Activated CD8-positive, alpha-beta T cell treated with anti-CD3 and anti-CD28 coated beads for 36 hours (primary cell): ENCODE data around the gene FBXW11. TPM values are rescaled to one million over a fixed set of nuclear protein-coding genes. Genes with fewer than 3 reads are reported as not detected.

Experiments
- ATAC-seq: fragments of 200-7000 bp; cut with Tn5 transposase; one replicate; pipeline ENCODE4 v1.10.0; 2021; ENCODE audit warnings: mild to moderate bottlenecking, moderate library complexity
- CTCF ChIA-PET: fragments of 350-600 bp; sonication (Branson Sonifier 250); formaldehyde crosslinking; loops from one replicate; lab custom pipeline; 2021; ENCODE audit warnings: antibody characterized with exemption; lab: Charles Lee
- POLR2A ChIA-PET: fragments of 350-600 bp; sonication (Branson Sonifier 250); formaldehyde crosslinking; loops from one replicate; lab custom pipeline; 2021; ENCODE audit warnings: antibody characterized with exemption; lab: Charles Lee
- DNase-seq: peaks from one replicate; pipeline ENCODE4 v3.0.0-alpha.2; 2020
- H3K27ac Mint-ChIP-seq: one replicate; pipeline ENCODE4 v1.8.0; 2021; ENCODE audit warnings: mild to moderate bottlenecking, mixed read lengths
- H3K27me3 Mint-ChIP-seq: one replicate; pipeline ENCODE4 v1.8.0; 2021; ENCODE audit warnings: mixed read lengths
- H3K36me3 Mint-ChIP-seq: one replicate; pipeline ENCODE4 v1.8.0; 2021; ENCODE audit warnings: low read depth, mixed read lengths
- H3K4me1 Mint-ChIP-seq: one replicate; pipeline ENCODE4 v1.8.0; 2021; ENCODE audit warnings: low read depth, mixed read lengths
- H3K4me3 Mint-ChIP-seq: one replicate; pipeline ENCODE4 v1.8.0; 2021; ENCODE audit warnings: mild to moderate bottlenecking, moderate library complexity, mixed read lengths
- H3K9me3 Mint-ChIP-seq: one replicate; pipeline ENCODE4 v1.8.0; 2021; ENCODE audit warnings: mixed read lengths
- CTCF ChIP-seq: fragments of 200-600 bp; IDR thresholded peaks from one replicate; pipeline ENCODE4 v1.8.0; 2022; ENCODE audit warnings: antibody characterized with exemption, mild to moderate bottlenecking
- intact Hi-C: fragments of 100-400 bp; cut with micrococcal nuclease; formaldehyde crosslinking; loops from one replicate; pipeline ENCODE4 v1.10.0; 2022
- total RNA-seq, 2 experiments: library from RNA; stranded (reverse); gene quantifications; one replicate each; pipeline ENCODE4 v1.2.3, GENCODE V29; 2021

The FBXW11 gene
- total RNA-seq, 2 experiments from 2014 or later = 49.3 to 52.6 TPM

GRCh38 chr5:172048539-172049101 is 42.2 kb upstream of the FBXW11 start:
- intact Hi-C loops = no loop called here
- ChIA-PET POLR2A (no interaction called here), CTCF (interaction anchor here (1.9 to 2.8 kb wide), 2 partner anchors 11 to 136 kb away, joined by 7 to 12 read pairs; no protein-coding TSS in a partner anchor)
- H3K27me3 Mint-ChIP-seq = no peaks in the 10 kb centered on the region
- no peak for DNase-seq
- peaks cover 32% of the 10 kb centered on the region for H3K36me3 Mint-ChIP-seq
- TF ChIP-seq CTCF = no peak
- H3K9me3 Mint-ChIP-seq = no peaks in the 10 kb centered on the region
- peak overlapping the region; percentile 66 for H3K27ac Mint-ChIP-seq
- no peak for ATAC-seq
- peaks cover 11% of the 10 kb centered on the region for H3K4me1 Mint-ChIP-seq
- H3K4me3 Mint-ChIP-seq = no peak overlapping the region

GRCh38 chr5:172048170-172048422 is 41.7 kb upstream of the FBXW11 start:
- intact Hi-C loops = no loop called here
- peaks cover 16% of the 10 kb centered on the region for H3K4me1 Mint-ChIP-seq

GRCh38 chr5:172046593-172046992 is 40.2 kb upstream of the FBXW11 start:
- Mint-ChIP-seq H3K9me3 (no peaks in the 10 kb centered on the region), H3K27ac (peak overlapping the region; percentile 13), H3K36me3 (peaks cover 33% of the 10 kb centered on the region), H3K4me3 (no peak overlapping the region), H3K4me1 (peaks cover 17% of the 10 kb centered on the region), H3K27me3 (no peaks in the 10 kb centered on the region)
- ATAC-seq (no peak), DNase-seq (no peak)
- POLR2A ChIA-PET = no interaction called here
- intact Hi-C loops = no loop called here
- TF ChIP-seq CTCF = no peak
- CTCF ChIA-PET = interaction anchor here (0.9 to 1.5 kb wide), 3 partner anchors 13 to 142 kb away, joined by 3 to 5 read pairs (median 3); partner anchors contain the start of gene STK10

More at GRCh38 chr5:172048170-172048422, 41.7 kb upstream of the FBXW11 start:
- peaks cover 34% of the 10 kb centered on the region for H3K36me3 Mint-ChIP-seq
- no peak for ATAC-seq
- H3K9me3 Mint-ChIP-seq = no peaks in the 10 kb centered on the region
- POLR2A ChIA-PET = interaction anchor here (0.7 kb wide), 1 partner anchor 16 kb away, joined by 3 read pairs; no protein-coding TSS in a partner anchor
- H3K27ac Mint-ChIP-seq = no peak overlapping the region
- H3K27me3 Mint-ChIP-seq = no peaks in the 10 kb centered on the region
- H3K4me3 Mint-ChIP-seq = no peak overlapping the region
- no peak for DNase-seq
- TF ChIP-seq CTCF = no peak
- CTCF ChIA-PET = interaction anchor here (1.5 to 1.9 kb wide), 2 partner anchors 75 to 136 kb away, joined by 3 to 7 read pairs; no protein-coding TSS in a partner anchor

- CTCF ChIA-PET = interaction anchor here (2.0 kb wide), 1 partner anchor 134 kb away, joined by 13 read pairs; no protein-coding TSS in a partner anchor
- POLR2A ChIA-PET = no interaction called here
- H3K4me3 Mint-ChIP-seq = no peak overlapping the region
- ATAC-seq = no peak
- intact Hi-C loops = no loop called here
- H3K4me1 Mint-ChIP-seq = peaks cover 17% of the 10 kb centered on the region
- no peak for DNase-seq
- no peak for TF ChIP-seq CTCF
- H3K36me3 Mint-ChIP-seq = peaks cover 25% of the 10 kb centered on the region
- no peaks in the 10 kb centered on the region for H3K27me3 Mint-ChIP-seq
- H3K9me3 Mint-ChIP-seq = no peaks in the 10 kb centered on the region
- peak overlapping the region; percentile 67 for H3K27ac Mint-ChIP-seq
Observed at GRCh38 chr5:172045315-172045632, 38.8 kb upstream of the FBXW11 start.

GRCh38 chr5:172044631-172045314 is 38.3 kb upstream of the FBXW11 start:
- H3K36me3 Mint-ChIP-seq = peaks cover 22% of the 10 kb centered on the region
- intact Hi-C loops = no loop called here
- ATAC-seq = no peak
- ChIA-PET CTCF (interaction anchor here (1.2 to 2.0 kb wide), 3 partner anchors 15 to 133 kb away, joined by 3 to 13 read pairs (median 4); no protein-coding TSS in a partner anchor), POLR2A (interaction anchor here (0.6 kb wide), 1 partner anchor 10 kb away, joined by 3 read pairs; no protein-coding TSS in a partner anchor)
- H3K27ac Mint-ChIP-seq = peak overlapping the region; percentile 67
- no peak for DNase-seq
- no peak for TF ChIP-seq CTCF
- no peak overlapping the region for H3K4me3 Mint-ChIP-seq
- H3K27me3 Mint-ChIP-seq = no peaks in the 10 kb centered on the region
- H3K9me3 Mint-ChIP-seq = no peaks in the 10 kb centered on the region
- H3K4me1 Mint-ChIP-seq = peaks cover 20% of the 10 kb centered on the region
